Naive B cell (primary cell): ENCODE results near the gene CFD. TPM values are rescaled to one million over a fixed set of nuclear protein-coding genes. Genes with fewer than 3 reads are reported as not detected.

Source experiments
- ATAC-seq, 2 donors: fragments of 150-1000 bp; cut with Tn5 transposase; 2 replicates each; pipeline ENCODE4 v1.10.0; 2021; ENCODE audit warnings: low read depth in 2 of 2, mild to moderate bottlenecking in 2 of 2, moderate library complexity in 2 of 2
- DNase-seq: peaks from one replicate; pipeline ENCODE4 v3.0.0; 2022
- H3K27ac Mint-ChIP-seq, 6 donors: one replicate each; pipeline ENCODE4 v1.8.0; 2020 to 2022; ENCODE audit warnings: mild to moderate bottlenecking in 6 of 6, mixed read lengths in 6 of 6, moderate library complexity in 5 of 6, inconsistent platforms in 2 of 6
- H3K27me3 Mint-ChIP-seq, 3 donors: one replicate each; pipeline ENCODE4 v1.8.0; 2021 to 2022; ENCODE audit warnings: mixed read lengths in 3 of 3, mild to moderate bottlenecking in 1 of 3
- H3K36me3 Mint-ChIP-seq, 2 donors: one replicate each; pipeline ENCODE4 v1.8.0; 2020 to 2022; ENCODE audit warnings: mixed read lengths in 2 of 2, inconsistent platforms in 1 of 2, mild to moderate bottlenecking in 1 of 2
- H3K4me1 Mint-ChIP-seq, 3 donors: one replicate each; pipeline ENCODE4 v1.8.0; 2020 to 2022; ENCODE audit warnings: mixed read lengths in 3 of 3, inconsistent platforms in 1 of 3, mild to moderate bottlenecking in 1 of 3, moderate library complexity in 1 of 3
- H3K4me3 Mint-ChIP-seq, 8 donors: one replicate each; pipeline ENCODE4 v1.8.0; 2020 to 2022; ENCODE audit warnings: mild to moderate bottlenecking in 8 of 8, mixed read lengths in 8 of 8, moderate library complexity in 8 of 8, inconsistent platforms in 2 of 8
- H3K9me3 Mint-ChIP-seq, 7 donors: one replicate each; pipeline ENCODE4 v1.8.0; 2020 to 2022; ENCODE audit warnings: mixed read lengths in 7 of 7, mild to moderate bottlenecking in 5 of 7, inconsistent platforms in 2 of 7, moderate library complexity in 1 of 7
- polyA plus RNA-seq, 6 donors: library from polyadenylated mRNA; unstranded; fragments of 300-500 nt; fragmentation: Illumina TruSeq; gene quantifications; one replicate each; pipeline ENCODE4 v1.2.3, GENCODE V29; 2021; ENCODE audit warnings: low read depth in 6 of 6

The CFD gene
- polyA plus RNA-seq, 6 donors from 2014 or later, result 1.2 to 3.2 (median 1.8) TPM; not detected in 1

- peaks cover 0 to 18% (median 10%) of the 10 kb centered on the region in 3 donors for H3K27me3 Mint-ChIP-seq
- peak overlapping the region; percentile 56 to 95 (median 84) for H3K4me3 Mint-ChIP-seq
- H3K4me1 Mint-ChIP-seq, result peaks cover 15 to 33% (median 29%) of the 10 kb centered on the region in 3 donors
- peak; percentile 35 to 46 for ATAC-seq
- DNase-seq, result peak; percentile 65
- peak overlapping the region in 5 of 6 donors; percentile 57 to 97 (median 89) for H3K27ac Mint-ChIP-seq
- H3K9me3 Mint-ChIP-seq, result peaks cover 0 to 4% (median 0%) of the 10 kb centered on the region in 7 donors
- peaks cover 0 to 7% of the 10 kb centered on the region in 2 donors for H3K36me3 Mint-ChIP-seq
These were observed 3.3 kb downstream of the CFD start for GRCh38 chr19:862581-863314.

GRCh38 chr19:863315-863620 lies 3.8 kb downstream of the CFD start:
- Mint-ChIP-seq H3K27me3 (peaks cover 0 to 15% (median 10%) of the 10 kb centered on the region in 3 donors), H3K4me1 (peaks cover 15 to 33% (median 28%) of the 10 kb centered on the region in 3 donors), H3K27ac (peak overlapping the region in 5 of 6 donors; percentile 89 to 97 (median 95)), H3K36me3 (peaks cover 0 to 7% of the 10 kb centered on the region in 2 donors), H3K4me3 (peak overlapping the region; percentile 70 to 95 (median 88)), H3K9me3 (peaks cover 0 to 4% (median 0%) of the 10 kb centered on the region in 7 donors)
- DNase-seq (no peak), ATAC-seq (no peak)

- ATAC-seq (no peak), DNase-seq (no peak)
- Mint-ChIP-seq H3K27me3 (peaks cover 0 to 10% (median 6%) of the 10 kb centered on the region in 3 donors), H3K36me3 (peaks cover 0 to 15% of the 10 kb centered on the region in 2 donors), H3K4me3 (no peak overlapping the region), H3K4me1 (peaks cover 15 to 31% (median 23%) of the 10 kb centered on the region in 3 donors), H3K9me3 (peaks cover 0 to 4% (median 0%) of the 10 kb centered on the region in 7 donors), H3K27ac (no peak overlapping the region)
These were observed 7.4 kb downstream of the CFD start for GRCh38 chr19:866769-867300.

- Mint-ChIP-seq H3K36me3 (peaks cover 0 to 15% of the 10 kb centered on the region in 2 donors), H3K9me3 (peaks cover 0 to 4% (median 0%) of the 10 kb centered on the region in 7 donors), H3K4me3 (no peak overlapping the region), H3K27ac (no peak overlapping the region), H3K4me1 (peaks cover 15 to 30% (median 28%) of the 10 kb centered on the region in 3 donors), H3K27me3 (peaks cover 0 to 10% (median 6%) of the 10 kb centered on the region in 3 donors)
- ATAC-seq, result no peak
- DNase-seq, result no peak
These were observed 7.9 kb downstream of the CFD start for GRCh38 chr19:867301-867793.

- Mint-ChIP-seq H3K27me3 (peaks cover 0 to 5% (median under 1%) of the 10 kb centered on the region in 3 donors), H3K9me3 (no peaks in the 10 kb centered on the region), H3K4me1 (peaks cover 9 to 31% (median 26%) of the 10 kb centered on the region in 3 donors), H3K4me3 (no peak overlapping the region), H3K36me3 (peaks cover 0 to 15% of the 10 kb centered on the region in 2 donors), H3K27ac (no peak overlapping the region)
- no peak for DNase-seq
- no peak for ATAC-seq
These were observed 8.5 kb downstream of the CFD start for GRCh38 chr19:867855-868457.

GRCh38 chr19:868458-869244 lies 9.2 kb downstream of the CFD start:
- no peaks in the 10 kb centered on the region for H3K9me3 Mint-ChIP-seq
- H3K27me3 Mint-ChIP-seq, result peaks cover 0 to 3% (median 0%) of the 10 kb centered on the region in 3 donors
- peaks cover 8 to 25% (median 19%) of the 10 kb centered on the region in 3 donors for H3K4me1 Mint-ChIP-seq
- no peak overlapping the region for H3K27ac Mint-ChIP-seq
- DNase-seq (no peak), ATAC-seq (no peak)
- H3K36me3 Mint-ChIP-seq, result peaks cover 0 to 15% of the 10 kb centered on the region in 2 donors
- H3K4me3 Mint-ChIP-seq, result no peak overlapping the region

- no peaks in the 10 kb centered on the region for H3K27me3 Mint-ChIP-seq
- ATAC-seq (no peak), DNase-seq (no peak)
- peaks cover 0 to 15% of the 10 kb centered on the region in 2 donors for H3K36me3 Mint-ChIP-seq
- H3K9me3 Mint-ChIP-seq, result no peaks in the 10 kb centered on the region
- H3K4me3 Mint-ChIP-seq, result peak overlapping the region in 1 of 8 donors; percentile 38
- H3K27ac Mint-ChIP-seq, result peak overlapping the region in 2 of 6 donors; percentile 50 to 96
- H3K4me1 Mint-ChIP-seq, result peaks cover 4 to 19% (median 16%) of the 10 kb centered on the region in 3 donors
These were observed 10.0 kb downstream of the CFD start for GRCh38 chr19:869245-870177.

- DNase-seq (no peak), ATAC-seq (no peak)
- Mint-ChIP-seq H3K36me3 (peaks cover 0 to 15% of the 10 kb centered on the region in 2 donors), H3K4me1 (peaks cover 4 to 16% (median 15%) of the 10 kb centered on the region in 3 donors), H3K27me3 (no peaks in the 10 kb centered on the region), H3K9me3 (no peaks in the 10 kb centered on the region), H3K27ac (peak overlapping the region in 3 of 6 donors; percentile 50 to 96 (median 53)), H3K4me3 (peak overlapping the region in 3 of 8 donors; percentile 38 to 61 (median 48))
These were observed 10.8 kb downstream of the CFD start for GRCh38 chr19:870314-870713.

GRCh38 chr19:870963-871401 lies 11.5 kb downstream of the CFD start:
- DNase-seq, result no peak
- Mint-ChIP-seq H3K4me1 (peaks cover 4 to 16% (median 13%) of the 10 kb centered on the region in 3 donors), H3K27ac (peak overlapping the region in 2 of 6 donors; percentile 82 to 99), H3K9me3 (no peaks in the 10 kb centered on the region), H3K27me3 (no peaks in the 10 kb centered on the region), H3K4me3 (peak overlapping the region in 1 of 8 donors; percentile 22), H3K36me3 (peaks cover 0 to 15% of the 10 kb centered on the region in 2 donors)
- no peak for ATAC-seq

- no peak for ATAC-seq
- no peak for DNase-seq
- Mint-ChIP-seq H3K27ac (peak overlapping the region; percentile 38 to 99 (median 82)), H3K4me1 (peaks cover 4 to 16% (median 13%) of the 10 kb centered on the region in 3 donors), H3K36me3 (peaks cover 0 to 15% of the 10 kb centered on the region in 2 donors), H3K9me3 (no peaks in the 10 kb centered on the region), H3K4me3 (peak overlapping the region in 4 of 8 donors; percentile 45 to 79 (median 66)), H3K27me3 (no peaks in the 10 kb centered on the region)
These were observed 12.2 kb downstream of the CFD start for GRCh38 chr19:871446-872265.

- no peak for DNase-seq
These were observed 12.9 kb downstream of the CFD start for GRCh38 chr19:872266-872951.

More at GRCh38 chr19:872266-872951, 12.9 kb downstream of the CFD start:
- Mint-ChIP-seq H3K36me3 (peaks cover 0 to 12% of the 10 kb centered on the region in 2 donors), H3K4me1 (peaks cover 2 to 13% (median 13%) of the 10 kb centered on the region in 3 donors), H3K27me3 (no peaks in the 10 kb centered on the region), H3K27ac (peak overlapping the region in 5 of 6 donors; percentile 82 to 95 (median 90)), H3K9me3 (no peaks in the 10 kb centered on the region), H3K4me3 (peak overlapping the region in 6 of 8 donors; percentile 44 to 79 (median 75))
- peak; percentile 75 to 76 for ATAC-seq
